Adrenal gland (tissue), 5 donors: ENCODE data around the gene SLC35D2.

Experiments used
- POLR2A ChIP-seq, 2 donors: fragments of 450-650 bp; IDR thresholded peaks; one replicate each; pipeline ENCODE4 v1.6.1; 2017; ENCODE audit warnings: antibody characterized with exemption in 2 of 2, mild to moderate bottlenecking in 2 of 2, moderate library complexity in 1 of 2
- TF ChIP-seq, protein P1 (sequence below), 6 experiments: fragments of 450-650 bp in 4 of 6; fragments of 200-600 bp in 2 of 6; sonication (generic) in 1 of 6; IDR thresholded peaks; 1 replicate in 5 of 6; 2 replicates in 1 of 6; pipeline versions ENCODE4 v1.5.1 to v1.8.0; 2016 to 2021; ENCODE audit warnings: antibody characterized with exemption in 6 of 6, mild to moderate bottlenecking in 2 of 6, moderate library complexity in 1 of 6
- donor health status: DM: no; HTN: no; CAD: no.

DNA sequence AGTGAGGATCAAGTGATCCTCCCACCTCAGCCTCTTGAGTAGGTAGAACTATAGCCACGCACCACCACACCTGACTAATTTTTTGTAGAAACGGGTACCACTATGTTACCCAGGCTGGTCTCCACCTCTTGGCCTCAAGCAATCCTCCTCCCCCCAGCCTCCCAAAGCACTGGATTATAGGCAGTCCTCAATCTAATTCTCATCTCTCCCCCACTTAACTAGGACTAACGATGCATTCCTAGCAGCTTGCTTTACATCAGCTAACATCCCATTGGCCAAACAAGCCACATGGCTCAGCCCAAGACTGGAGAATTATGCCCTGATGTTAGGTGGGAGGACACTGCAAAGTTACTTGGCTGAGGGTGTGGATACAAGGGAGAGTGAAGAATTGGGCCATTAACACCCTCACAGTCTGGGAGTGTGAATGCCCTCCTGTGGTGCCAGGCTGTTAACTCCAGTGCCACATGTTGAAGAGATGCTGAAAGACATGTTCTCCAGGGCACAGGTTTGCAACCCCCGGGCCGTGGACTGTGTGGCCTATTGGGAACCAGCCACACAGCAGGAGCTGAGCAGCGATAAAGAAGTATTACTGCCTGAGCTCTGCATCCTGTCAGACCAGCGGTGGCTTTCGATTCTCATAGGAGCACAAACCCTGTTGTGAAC lies 39.9 kb upstream of the SLC35D2 start:
- TF ChIP-seq, protein P1, sequence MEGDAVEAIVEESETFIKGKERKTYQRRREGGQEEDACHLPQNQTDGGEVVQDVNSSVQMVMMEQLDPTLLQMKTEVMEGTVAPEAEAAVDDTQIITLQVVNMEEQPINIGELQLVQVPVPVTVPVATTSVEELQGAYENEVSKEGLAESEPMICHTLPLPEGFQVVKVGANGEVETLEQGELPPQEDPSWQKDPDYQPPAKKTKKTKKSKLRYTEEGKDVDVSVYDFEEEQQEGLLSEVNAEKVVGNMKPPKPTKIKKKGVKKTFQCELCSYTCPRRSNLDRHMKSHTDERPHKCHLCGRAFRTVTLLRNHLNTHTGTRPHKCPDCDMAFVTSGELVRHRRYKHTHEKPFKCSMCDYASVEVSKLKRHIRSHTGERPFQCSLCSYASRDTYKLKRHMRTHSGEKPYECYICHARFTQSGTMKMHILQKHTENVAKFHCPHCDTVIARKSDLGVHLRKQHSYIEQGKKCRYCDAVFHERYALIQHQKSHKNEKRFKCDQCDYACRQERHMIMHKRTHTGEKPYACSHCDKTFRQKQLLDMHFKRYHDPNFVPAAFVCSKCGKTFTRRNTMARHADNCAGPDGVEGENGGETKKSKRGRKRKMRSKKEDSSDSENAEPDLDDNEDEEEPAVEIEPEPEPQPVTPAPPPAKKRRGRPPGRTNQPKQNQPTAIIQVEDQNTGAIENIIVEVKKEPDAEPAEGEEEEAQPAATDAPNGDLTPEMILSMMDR (IDR thresholded peaks at IDR 0.05) = no peak
- no peak for TF ChIP-seq POLR2A (IDR thresholded peaks at IDR 0.05)
